Measurements from ENCODE around the gene RMRP. TPM values are rescaled to one million over a fixed set of nuclear protein-coding genes. Genes with fewer than 3 reads are reported as not detected.

Gene RMRP
- total and polyA plus RNA-seq, 2 donors (not counting 1 experiment from before 2014, with no cell fraction given), result 7,890 TPM; not detected in 1

- H3K4me3 ChIP-seq (ENCODE audit: control extremely low read depth in 1 of 5, extremely low read depth in 1 of 5, insufficient read depth in 1 of 5, low read depth in 2 of 5, low read length in 4 of 5), result no peak overlapping the region
- DNase-seq (peak; percentile 51), ATAC-seq (ENCODE audit: low read depth) (no peak)
- H3K4me1 ChIP-seq (ENCODE audit: control insufficient read depth in 2 of 2, insufficient read depth in 2 of 2, low read length in 2 of 2), result peaks cover 34 to 58% of the 10 kb centered on the region in 2 donors
- peaks cover 26% of the 10 kb centered on the region for H3K79me2 ChIP-seq (ENCODE audit: control insufficient read depth, insufficient read depth, low read length)
- H3K27ac ChIP-seq (ENCODE audit: low read length in 2 of 2), result peak overlapping the region in 1 of 2 donors; percentile 99
- H3K9ac ChIP-seq (ENCODE audit: low read length), result no peak overlapping the region
- ChIA-PET POLR2A (interaction anchor here (0.7 to 4.6 kb wide), 6 partner anchors 8 to 76 kb away, joined by 3 to 62 read pairs (median 15); partner anchors contain the start of genes CREB3, SIT1, TESK1 and TLN1), CTCF (interaction anchor here (0.7 to 15.0 kb wide), 11 partner anchors 8 to 77 kb away, joined by 3 to 268 read pairs (median 7); partner anchors contain the start of genes ARHGEF39, CD72, CREB3 and SIT1)
- H3K27me3 ChIP-seq (replicated peaks in 1 of 4; ENCODE audit: control extremely low read depth in 1 of 4, control insufficient read depth in 3 of 4, insufficient read depth in 4 of 4, low read length in 3 of 4), result no peaks in the 10 kb centered on the region
- no peaks in the 10 kb centered on the region for H3K27me3 Mint-ChIP-seq
- no peaks in the 10 kb centered on the region for H4K20me1 ChIP-seq (ENCODE audit: control insufficient read depth, insufficient read depth, low read length, poor library complexity, severe bottlenecking)
- peak overlapping the region; percentile 91 for H3K4me2 ChIP-seq (replicated peaks; ENCODE audit: low read depth, low read length, poor library complexity, severe bottlenecking)
- H3K27ac Mint-ChIP-seq, result peak overlapping the region; percentile 97
- H3K36me3 ChIP-seq (replicated peaks in 1 of 2; ENCODE audit: control extremely low read depth in 1 of 2, control insufficient read depth in 1 of 2, extremely low read depth in 1 of 2, insufficient read depth in 2 of 2, low read length in 1 of 2), result peaks cover 0 to 14% of the 10 kb centered on the region in 2 experiments
- no peak overlapping the region for H2AFZ ChIP-seq (ENCODE audit: insufficient read depth, low read depth, low read length, poor library complexity, severe bottlenecking)
- H3K4me3 Mint-ChIP-seq, result peak overlapping the region; percentile 94
- 79% methylated on average over 16 of the region's 17 CpGs for WGBS (ENCODE audit: insufficient coverage)
- peaks cover 0 to 3% (median 0%) of the 10 kb centered on the region in 3 donors for H3K9me3 ChIP-seq (ENCODE audit: control extremely low read depth in 1 of 3, control insufficient read depth in 2 of 3, insufficient read depth in 1 of 3, low read length in 2 of 3)
- TF ChIP-seq CTCF (IDR thresholded peaks at IDR 0.05), result no peak
- no peak for TF ChIP-seq EZH2 (IDR thresholded peaks at IDR 0.05; ENCODE audit: borderline replicate concordance, insufficient read depth, low read depth, low read length, poor library complexity, severe bottlenecking)
- H3K4me1 Mint-ChIP-seq, result peaks cover 65% of the 10 kb centered on the region
- intact Hi-C loops (cut with micrococcal nuclease), result loop anchor here (5.0 kb wide), 3 partner anchors 171 to 539 kb away; partner anchors contain the start of genes ATOSB, FAM221B and TMEM8B
- no peaks in the 10 kb centered on the region for H3K9me3 Mint-ChIP-seq (ENCODE audit: insufficient read depth)
These were observed 1.5 kb downstream of the RMRP start for GRCh38 chr9:35656348-35656747.

GRCh38 chr9:35653611-35654010 lies 4.2 kb downstream of the RMRP start:
- H3K4me1 ChIP-seq (ENCODE audit: control insufficient read depth in 2 of 2, insufficient read depth in 2 of 2, low read length in 2 of 2), result peaks cover 38 to 58% of the 10 kb centered on the region in 2 donors

More at GRCh38 chr9:35653611-35654010, 4.2 kb downstream of the RMRP start:
- no peaks in the 10 kb centered on the region for H3K9me3 Mint-ChIP-seq (ENCODE audit: insufficient read depth)
- H3K9ac ChIP-seq (ENCODE audit: low read length), result no peak overlapping the region
- no CpG with 5 or more reads among the region's 2 CpGs for WGBS (ENCODE audit: insufficient coverage)
- no peaks in the 10 kb centered on the region for H3K27me3 ChIP-seq (replicated peaks in 1 of 4; ENCODE audit: control extremely low read depth in 1 of 4, control insufficient read depth in 3 of 4, insufficient read depth in 4 of 4, low read length in 3 of 4)
- H3K27ac ChIP-seq (ENCODE audit: low read length in 2 of 2), result peak overlapping the region in 1 of 2 donors; percentile 1
- no peak overlapping the region for H3K4me2 ChIP-seq (replicated peaks; ENCODE audit: low read depth, low read length, poor library complexity, severe bottlenecking)
- DNase-seq (no peak), ATAC-seq (ENCODE audit: low read depth) (no peak)
- POLR2A ChIA-PET, result interaction anchor here (0.6 to 0.7 kb wide), 3 partner anchors 25 to 125 kb away, joined by 3 to 4 read pairs (median 3); no protein-coding TSS in a partner anchor
- H3K27me3 Mint-ChIP-seq, result no peaks in the 10 kb centered on the region
- TF ChIP-seq CTCF (IDR thresholded peaks at IDR 0.05), result no peak
- no peak for TF ChIP-seq EZH2 (IDR thresholded peaks at IDR 0.05; ENCODE audit: borderline replicate concordance, insufficient read depth, low read depth, low read length, poor library complexity, severe bottlenecking)
- no peaks in the 10 kb centered on the region for H4K20me1 ChIP-seq (ENCODE audit: control insufficient read depth, insufficient read depth, low read length, poor library complexity, severe bottlenecking)
- H3K9me3 ChIP-seq (ENCODE audit: control extremely low read depth in 1 of 3, control insufficient read depth in 2 of 3, insufficient read depth in 1 of 3, low read length in 2 of 3), result peaks cover 0 to 3% (median 0%) of the 10 kb centered on the region in 3 donors
- H3K36me3 ChIP-seq (replicated peaks in 1 of 2; ENCODE audit: control extremely low read depth in 1 of 2, control insufficient read depth in 1 of 2, extremely low read depth in 1 of 2, insufficient read depth in 2 of 2, low read length in 1 of 2), result peaks cover 0 to 5% of the 10 kb centered on the region in 2 experiments
- no peak overlapping the region for H2AFZ ChIP-seq (ENCODE audit: insufficient read depth, low read depth, low read length, poor library complexity, severe bottlenecking)
- peaks cover 19% of the 10 kb centered on the region for H3K79me2 ChIP-seq (ENCODE audit: control insufficient read depth, insufficient read depth, low read length)
- H3K4me3 Mint-ChIP-seq, result no peak overlapping the region
- H3K4me1 Mint-ChIP-seq, result peaks cover 65% of the 10 kb centered on the region
- intact Hi-C loops (cut with micrococcal nuclease), result no loop called here
- CTCF ChIA-PET, result interaction anchor here (0.7 to 15.0 kb wide), 3 partner anchors 39 to 153 kb away, joined by 3 to 268 read pairs (median 140); partner anchors contain the start of gene CD72
- no peak overlapping the region for H3K4me3 ChIP-seq (ENCODE audit: control extremely low read depth in 1 of 5, extremely low read depth in 1 of 5, insufficient read depth in 1 of 5, low read depth in 2 of 5, low read length in 4 of 5)
- peak overlapping the region; percentile 71 for H3K27ac Mint-ChIP-seq

Data from B cell (primary cell).